Thoracic aorta (tissue), 2 donors: Measurements from ENCODE around the gene ZFP2. TPM values are rescaled to one million over a fixed set of nuclear protein-coding genes. Genes with fewer than 3 reads are reported as not detected.

ENCODE experiments used
- ATAC-seq: fragments of 150-250 bp; one replicate; pipeline ENCODE4 v1.8.0; 2017; ENCODE audit warnings: low read depth; ENCODE audit not compliant: insufficient number of reproducible peaks, low FRiP score
- DNase-seq: peaks from one replicate; pipeline ENCODE4 v3.0.0-alpha.2; 2020; ENCODE audit warnings: low spot score
- H3K27ac ChIP-seq, 2 donors: fragments of 200-600 bp; sonication (generic); 1 replicate in 1 of 2; 2 replicates in 1 of 2; pipeline ENCODE4 v1.5.1; 2016; ENCODE audit warnings: mild to moderate bottlenecking in 2 of 2, moderate library complexity in 2 of 2
- H3K27me3 ChIP-seq: fragments of 200-600 bp; sonication (generic); replicated peaks from 2 replicates; pipeline ENCODE4 v1.6.0; 2016; ENCODE audit warnings: mild to moderate bottlenecking; ENCODE audit not compliant: insufficient read depth
- H3K36me3 ChIP-seq: fragments of 200-600 bp; sonication (generic); one replicate; pipeline ENCODE4 v1.5.1; 2016
- H3K4me1 ChIP-seq, 2 donors: fragments of 200-600 bp; sonication (generic); 1 replicate in 1 of 2; 2 replicates in 1 of 2; pipeline versions ENCODE4 v1.5.1 to v1.6.0; 2016; ENCODE audit warnings: low read depth in 2 of 2, mild to moderate bottlenecking in 1 of 2; ENCODE audit not compliant: control insufficient read depth in 1 of 2
- H3K4me3 ChIP-seq: fragments of 200-600 bp; sonication (generic); 2 replicates; pipeline ENCODE4 v1.5.1; 2016; ENCODE audit warnings: mild to moderate bottlenecking
- H3K9me3 ChIP-seq: fragments of 200-600 bp; sonication (generic); 2 replicates; pipeline ENCODE4 v1.5.1; 2016
- total RNA-seq, 2 donors: library from RNA; depleted of rRNA; stranded (reverse); fragments of >200 nt; gene quantifications; one replicate each; pipeline versions ENCODE4 v1.1.0 to v1.2.3, GENCODE V29; 2016
- TF ChIP-seq, protein P1 (sequence below): fragments of 200-600 bp; sonication (generic); IDR thresholded peaks from one replicate; pipeline ENCODE4 v1.5.1; 2019; ENCODE audit warnings: antibody characterized with exemption

The ZFP2 gene
- total RNA-seq, 2 donors from 2014 or later: 1.1 to 2.2 TPM

DNA sequence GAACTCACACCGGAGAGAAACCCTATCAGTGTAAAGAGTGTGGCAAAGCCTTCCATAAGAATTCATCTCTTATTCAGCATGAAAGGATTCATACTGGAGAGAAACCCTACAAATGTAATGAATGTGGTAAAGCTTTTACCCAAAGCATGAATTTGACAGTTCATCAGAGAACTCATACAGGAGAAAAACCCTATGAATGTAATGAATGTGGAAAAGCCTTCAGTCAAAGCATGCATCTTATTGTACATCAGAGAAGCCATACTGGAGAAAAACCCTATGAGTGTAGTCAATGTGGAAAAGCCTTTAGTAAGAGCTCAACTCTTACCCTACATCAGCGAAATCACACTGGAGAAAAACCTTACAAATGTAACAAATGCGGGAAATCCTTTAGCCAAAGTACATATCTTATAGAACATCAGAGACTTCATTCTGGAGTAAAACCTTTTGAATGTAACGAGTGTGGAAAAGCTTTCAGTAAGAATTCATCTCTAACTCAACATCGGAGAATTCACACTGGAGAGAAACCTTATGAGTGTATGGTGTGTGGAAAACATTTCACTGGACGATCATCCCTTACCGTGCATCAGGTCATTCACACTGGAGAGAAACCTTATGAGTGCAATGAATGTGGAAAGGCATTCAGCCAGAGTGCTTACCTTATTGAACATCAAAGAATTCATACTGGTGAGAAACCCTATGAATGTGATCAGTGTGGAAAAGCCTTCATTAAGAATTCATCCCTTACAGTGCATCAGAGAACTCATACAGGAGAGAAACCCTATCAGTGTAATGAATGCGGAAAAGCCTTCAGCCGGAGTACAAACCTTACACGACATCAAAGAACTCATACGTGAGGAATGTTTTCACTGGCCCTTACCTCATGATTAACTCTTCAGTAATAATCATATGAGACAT lies 36.4 kb downstream of the ZFP2 start:
- Histone ChIP-seq H3K4me1 (no peaks in the 10 kb centered on the region), H3K27me3 (no peaks in the 10 kb centered on the region), H3K4me3 (peak overlapping the region; percentile 26), H3K36me3 (peaks cover 23% of the 10 kb centered on the region), H3K9me3 (peaks cover 91% of the 10 kb centered on the region), H3K27ac (no peak overlapping the region)
- TF ChIP-seq, protein P1, sequence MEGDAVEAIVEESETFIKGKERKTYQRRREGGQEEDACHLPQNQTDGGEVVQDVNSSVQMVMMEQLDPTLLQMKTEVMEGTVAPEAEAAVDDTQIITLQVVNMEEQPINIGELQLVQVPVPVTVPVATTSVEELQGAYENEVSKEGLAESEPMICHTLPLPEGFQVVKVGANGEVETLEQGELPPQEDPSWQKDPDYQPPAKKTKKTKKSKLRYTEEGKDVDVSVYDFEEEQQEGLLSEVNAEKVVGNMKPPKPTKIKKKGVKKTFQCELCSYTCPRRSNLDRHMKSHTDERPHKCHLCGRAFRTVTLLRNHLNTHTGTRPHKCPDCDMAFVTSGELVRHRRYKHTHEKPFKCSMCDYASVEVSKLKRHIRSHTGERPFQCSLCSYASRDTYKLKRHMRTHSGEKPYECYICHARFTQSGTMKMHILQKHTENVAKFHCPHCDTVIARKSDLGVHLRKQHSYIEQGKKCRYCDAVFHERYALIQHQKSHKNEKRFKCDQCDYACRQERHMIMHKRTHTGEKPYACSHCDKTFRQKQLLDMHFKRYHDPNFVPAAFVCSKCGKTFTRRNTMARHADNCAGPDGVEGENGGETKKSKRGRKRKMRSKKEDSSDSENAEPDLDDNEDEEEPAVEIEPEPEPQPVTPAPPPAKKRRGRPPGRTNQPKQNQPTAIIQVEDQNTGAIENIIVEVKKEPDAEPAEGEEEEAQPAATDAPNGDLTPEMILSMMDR: no peak
- DNase-seq (no peak), ATAC-seq (no peak)

DNA sequence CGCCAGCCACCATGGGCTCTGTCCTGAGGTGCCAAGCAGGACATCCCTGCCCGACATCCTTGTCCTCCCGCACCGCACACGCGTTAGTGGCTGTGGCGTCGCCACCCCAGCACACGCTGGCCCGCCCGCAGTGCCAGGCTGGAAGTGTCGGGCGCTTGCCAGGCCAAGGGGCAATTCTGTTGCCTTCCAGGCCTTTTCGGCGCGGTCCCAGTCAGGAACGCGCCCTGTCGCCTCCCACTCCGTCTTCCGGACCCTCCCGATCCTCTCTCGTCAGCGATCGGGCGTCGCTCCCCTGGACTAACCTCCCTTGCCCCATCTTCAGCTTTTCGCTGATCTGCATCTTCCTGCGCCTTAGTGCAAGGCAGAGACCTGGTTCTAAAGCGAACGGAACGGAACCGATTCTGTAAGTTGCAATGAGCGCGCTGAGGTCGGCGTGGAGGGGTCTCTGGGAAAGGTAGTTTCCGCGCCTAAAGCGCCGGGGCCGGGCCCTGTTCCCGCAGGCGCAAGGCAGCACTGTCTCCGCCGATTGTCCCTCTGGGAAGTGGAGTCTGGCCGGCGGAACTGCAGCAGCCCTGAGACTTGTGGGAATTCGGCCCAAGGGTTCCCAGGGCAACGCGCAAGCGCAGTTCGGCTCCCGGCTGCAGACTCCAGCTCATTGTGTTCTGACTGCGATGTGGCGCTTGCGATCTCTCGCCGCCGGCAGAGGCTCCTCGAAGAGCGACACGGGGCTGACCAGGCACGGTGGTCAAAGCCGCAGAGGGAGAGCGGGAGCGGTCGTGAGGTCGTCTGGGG lies 45.1 kb downstream of the ZFP2 start, which contains the start of gene ZNF454:
ZNF454 (plus strand) TSS at position 630 of the 792 bp plus-strand sequence. CDS start 1,594 bp downstream, outside the sequence.
- ATAC-seq: no peak
- peaks cover 3% of the 10 kb centered on the region for H3K36me3 ChIP-seq
- H3K4me1 ChIP-seq: peaks cover 0 to 8% of the 10 kb centered on the region in 2 donors
- peak within 1 kb of the TSS; percentile 78 for H3K4me3 ChIP-seq
- TF ChIP-seq, protein P1: no peak
- no peaks in the 10 kb centered on the region for H3K27me3 ChIP-seq
- peak within 1 kb of the TSS; percentile 46 to 49 for H3K27ac ChIP-seq
- DNase-seq: peak; percentile 41
- peaks cover 54% of the 10 kb centered on the region for H3K9me3 ChIP-seq

DNA sequence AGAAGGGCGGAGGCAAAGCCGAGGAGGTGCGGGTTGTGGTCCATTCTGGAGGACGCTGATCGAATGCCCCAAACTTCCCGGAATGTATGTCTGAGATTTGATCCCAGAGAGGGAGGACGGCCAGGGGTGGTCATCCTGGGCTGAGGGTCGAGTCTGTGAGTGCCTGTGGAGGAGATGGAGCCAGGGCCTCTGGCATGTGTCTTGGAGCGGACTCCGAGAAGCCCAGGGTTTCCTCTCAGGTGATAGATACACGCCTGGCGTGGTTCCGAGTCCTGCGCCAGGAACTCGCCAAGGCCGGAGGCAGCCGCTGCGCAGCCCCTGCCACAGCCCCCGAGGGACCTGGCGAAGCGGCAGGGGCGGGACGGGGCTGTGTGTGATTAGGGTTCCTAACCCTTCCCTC lies 45.6 kb downstream of the ZFP2 start:
- Histone ChIP-seq H3K27ac (peak overlapping the region in 1 of 2 donors; percentile 12), H3K27me3 (no peaks in the 10 kb centered on the region), H3K36me3 (peaks cover 8% of the 10 kb centered on the region), H3K9me3 (peaks cover 49% of the 10 kb centered on the region), H3K4me1 (peaks cover 0 to 8% of the 10 kb centered on the region in 2 donors), H3K4me3 (peak overlapping the region; percentile 78)
- TF ChIP-seq, protein P1: no peak
- no peak for ATAC-seq
- DNase-seq: no peak

DNA sequence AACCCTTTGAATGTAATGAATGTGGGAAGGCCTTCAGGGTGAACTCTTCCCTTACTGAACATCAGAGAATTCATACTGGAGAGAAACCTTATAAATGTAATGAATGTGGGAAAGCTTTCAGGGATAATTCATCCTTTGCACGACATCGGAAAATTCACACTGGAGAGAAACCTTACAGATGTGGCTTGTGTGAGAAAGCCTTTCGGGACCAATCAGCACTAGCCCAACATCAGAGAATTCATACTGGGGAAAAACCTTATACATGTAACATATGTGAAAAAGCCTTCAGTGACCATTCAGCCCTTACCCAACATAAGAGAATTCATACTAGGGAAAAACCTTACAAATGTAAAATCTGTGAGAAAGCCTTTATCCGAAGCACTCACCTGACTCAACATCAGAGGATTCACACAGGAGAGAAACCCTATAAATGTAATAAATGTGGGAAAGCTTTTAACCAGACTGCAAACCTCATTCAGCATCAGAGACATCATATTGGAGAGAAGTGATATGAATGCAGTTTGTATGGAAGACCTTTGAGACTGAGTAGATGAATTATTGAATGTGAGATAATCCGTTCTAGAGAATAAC lies 69.8 kb downstream of the ZFP2 start:
- H3K36me3 ChIP-seq: peaks cover 29% of the 10 kb centered on the region
- peaks cover 82% of the 10 kb centered on the region for H3K9me3 ChIP-seq
- no peaks in the 10 kb centered on the region for H3K27me3 ChIP-seq
- no peak overlapping the region for H3K4me3 ChIP-seq
- H3K27ac ChIP-seq: no peak overlapping the region
- ATAC-seq: no peak
- DNase-seq: no peak
- no peaks in the 10 kb centered on the region for H3K4me1 ChIP-seq
- TF ChIP-seq, protein P1: no peak
